GM18511 (cell line): Measurements from ENCODE around the gene CLTCL1.
"Not testable (repeated sequence)": the region's sequence is repeated elsewhere in the genome, so short reads cannot be mapped to it uniquely, and the experiment has no call there.

Source experiments
- ATAC-seq: cut with Tn5 transposase; IDR thresholded peaks from one replicate; pipeline ENCODE4 v1.9.1; 2021; ENCODE audit warnings: mild to moderate bottlenecking, moderate library complexity; ENCODE audit not compliant: unreplicated experiment

Gene CLTCL1

GRCh38 chr22:19256362-19256761 is 35.2 kb downstream of the CLTCL1 start:
- not testable (repeated sequence) for ATAC-seq

- ATAC-seq = no peak
Observed at GRCh38 chr22:19253143-19253542, 38.4 kb downstream of the CLTCL1 start.

- ATAC-seq = no peak
Observed at GRCh38 chr22:19244600-19245352, 46.7 kb downstream of the CLTCL1 start.

- no peak for ATAC-seq
Observed at GRCh38 chr22:19242699-19243098, 48.8 kb downstream of the CLTCL1 start.

GRCh38 chr22:19241593-19241906 is 50.0 kb downstream of the CLTCL1 start:
- no peak for ATAC-seq

- no peak for ATAC-seq
Observed at GRCh38 chr22:19240813-19241592, 50.5 kb downstream of the CLTCL1 start.

- ATAC-seq = no peak
Observed at GRCh38 chr22:19239464-19239863, 52.1 kb downstream of the CLTCL1 start.

- ATAC-seq = no peak
Observed at GRCh38 chr22:19238900-19239299, 52.6 kb downstream of the CLTCL1 start.

- ATAC-seq = no peak
Observed at GRCh38 chr22:19235874-19236273, 55.6 kb downstream of the CLTCL1 start.

- ATAC-seq = no peak
Observed at GRCh38 chr22:19234126-19234896, 57.2 kb downstream of the CLTCL1 start.

- no peak for ATAC-seq
Observed at GRCh38 chr22:19233189-19233661, 58.3 kb downstream of the CLTCL1 start.

- no peak for ATAC-seq
Observed at GRCh38 chr22:19232623-19233022, 58.9 kb downstream of the CLTCL1 start.

- no peak for ATAC-seq
Observed at GRCh38 chr22:19231986-19232385, 59.5 kb downstream of the CLTCL1 start.

GRCh38 chr22:19229600-19229999 is 61.9 kb downstream of the CLTCL1 start:
- ATAC-seq = no peak

GRCh38 chr22:19228179-19228578 is 63.3 kb downstream of the CLTCL1 start:
- ATAC-seq = no peak

GRCh38 chr22:19226428-19226827 is 65.1 kb downstream of the CLTCL1 start:
- no peak for ATAC-seq

- ATAC-seq = no peak
Observed at GRCh38 chr22:19225560-19225959, 66.0 kb downstream of the CLTCL1 start.

GRCh38 chr22:19224985-19225384 is 66.5 kb downstream of the CLTCL1 start:
- ATAC-seq = no peak

GRCh38 chr22:19224557-19224956 is 67.0 kb downstream of the CLTCL1 start:
- no peak for ATAC-seq

GRCh38 chr22:19223617-19224016 is 67.9 kb downstream of the CLTCL1 start:
- no peak for ATAC-seq

- no peak for ATAC-seq
Observed at GRCh38 chr22:19223110-19223509, 68.4 kb downstream of the CLTCL1 start.
